ENCODE measurements around the gene SRGAP2C.
A peak's percentile ranks its signal among the peaks of the same experiment; 100 is the strongest.
"Not testable (repeated sequence)": the region's sequence is repeated elsewhere in the genome, so short reads cannot be mapped to it uniquely, and the experiment has no call there.

SRGAP2C gene

DNA sequence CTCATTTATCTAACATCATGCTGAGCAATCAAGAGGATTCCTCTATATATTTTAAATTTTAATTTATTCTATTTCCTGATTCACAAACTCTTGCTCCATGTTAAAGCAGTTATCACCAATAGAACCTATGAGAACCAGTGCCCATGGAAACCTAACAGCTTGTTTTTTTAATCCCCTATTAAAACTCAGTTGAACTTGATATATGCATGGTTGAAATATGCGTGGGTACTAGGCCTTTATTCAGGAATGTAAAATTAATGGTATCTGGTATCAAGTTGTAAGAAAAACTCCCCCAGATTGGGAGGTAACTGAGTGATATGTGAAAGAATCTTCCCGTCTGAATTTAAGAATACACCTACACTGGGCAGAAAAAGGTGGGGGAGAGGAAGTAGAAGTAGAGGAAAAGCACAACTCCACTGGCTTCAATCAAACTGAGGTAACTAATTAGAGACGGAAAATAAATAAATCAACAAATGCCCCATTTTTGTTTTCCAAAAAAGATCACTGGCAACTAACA lies 16.6 kb upstream of the SRGAP2C start:
- POLR2A ChIA-PET = not testable (repeated sequence)
- WGBS (ENCODE audit: insufficient coverage) = no CpG with 5 or more reads among the region's 3 CpGs

DNA sequence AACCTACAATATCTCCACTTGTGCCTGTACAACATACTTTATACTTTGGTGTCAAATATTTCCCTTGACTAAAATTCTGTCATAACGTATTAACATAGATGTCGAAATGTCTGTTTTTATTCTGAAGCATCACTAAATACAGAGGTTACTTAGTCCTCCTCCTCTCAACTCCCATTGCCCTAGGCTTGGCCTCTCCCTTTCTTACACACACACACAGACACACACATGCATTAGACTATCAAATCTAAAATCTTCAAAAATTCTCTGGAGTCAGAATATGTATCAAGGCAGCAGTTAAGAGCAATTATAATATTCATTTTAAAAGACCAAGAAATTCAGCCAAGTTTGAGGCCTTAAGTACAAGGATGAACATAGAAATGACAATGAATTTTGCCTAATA lies 8.1 kb upstream of the SRGAP2C start:
- CTCF ChIA-PET; H3K36me3 ChIP-seq (ENCODE audit: control insufficient read depth in 4 of 4, insufficient read depth in 4 of 4, low read length in 3 of 4): not testable (repeated sequence)
- WGBS (ENCODE audit: insufficient coverage) = no CpG with 5 or more reads among the region's 2 CpGs

More for the DNA sequence above, 16.6 kb upstream of the SRGAP2C start:
- H3K4me1 ChIP-seq (ENCODE audit: control extremely low read depth in 1 of 4, control insufficient read depth in 4 of 4, insufficient read depth in 4 of 4, low read length in 3 of 4); H3K27ac ChIP-seq (ENCODE audit: insufficient read depth in 1 of 2, low read depth in 1 of 2, low read length in 2 of 2, poor library complexity in 1 of 2, severe bottlenecking in 2 of 2); H3K9me3 ChIP-seq (ENCODE audit: control extremely low read depth in 1 of 5, control insufficient read depth in 4 of 5, insufficient read depth in 2 of 5, low read depth in 1 of 5, low read length in 4 of 5); H3K4me3 ChIP-seq (ENCODE audit: control insufficient read depth in 1 of 7, extremely low read depth in 1 of 7, insufficient read depth in 4 of 7, low read depth in 2 of 7, low read length in 6 of 7); CTCF ChIA-PET; H3K36me3 ChIP-seq (ENCODE audit: control insufficient read depth in 4 of 4, insufficient read depth in 4 of 4, low read length in 3 of 4); DNase-seq; H3K27me3 ChIP-seq (replicated peaks in 2 of 5; ENCODE audit: control insufficient read depth in 4 of 5, insufficient read depth in 5 of 5, low read length in 4 of 5): not testable (repeated sequence)

DNA sequence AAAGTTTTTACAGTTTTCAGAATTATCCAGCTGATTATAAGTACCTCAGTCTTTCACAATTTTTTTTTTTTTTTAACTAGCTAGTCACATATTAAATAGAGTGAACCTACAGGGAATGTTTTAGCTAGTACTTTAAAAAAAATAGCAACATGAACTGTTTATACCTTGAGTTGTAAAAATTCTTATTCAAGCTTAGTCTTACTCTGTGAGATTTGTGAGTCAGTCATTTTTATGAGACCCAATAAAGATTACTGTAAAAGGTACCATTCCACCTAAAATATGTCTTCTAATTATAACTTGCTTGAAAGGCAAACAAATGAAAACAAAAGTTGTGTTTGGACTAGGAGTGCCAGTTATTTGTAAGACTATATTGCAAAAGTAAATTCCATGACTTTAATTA lies 6.6 kb upstream of the SRGAP2C start:
- POLR2A ChIA-PET; H3K36me3 ChIP-seq (ENCODE audit: control insufficient read depth in 4 of 4, insufficient read depth in 4 of 4, low read length in 3 of 4); DNase-seq; H3K4me1 ChIP-seq (ENCODE audit: control extremely low read depth in 1 of 4, control insufficient read depth in 4 of 4, insufficient read depth in 4 of 4, low read length in 3 of 4); H3K4me3 ChIP-seq (ENCODE audit: control insufficient read depth in 1 of 7, extremely low read depth in 1 of 7, insufficient read depth in 4 of 7, low read depth in 2 of 7, low read length in 6 of 7); H3K27me3 ChIP-seq (replicated peaks in 2 of 5; ENCODE audit: control insufficient read depth in 4 of 5, insufficient read depth in 5 of 5, low read length in 4 of 5); H3K9me3 ChIP-seq (ENCODE audit: control extremely low read depth in 1 of 5, control insufficient read depth in 4 of 5, insufficient read depth in 2 of 5, low read depth in 1 of 5, low read length in 4 of 5); H3K27ac ChIP-seq (ENCODE audit: insufficient read depth in 1 of 2, low read depth in 1 of 2, low read length in 2 of 2, poor library complexity in 1 of 2, severe bottlenecking in 2 of 2); CTCF ChIA-PET: not testable (repeated sequence)

More for the DNA sequence above, 8.1 kb upstream of the SRGAP2C start:
- H3K4me1 ChIP-seq (ENCODE audit: control extremely low read depth in 1 of 4, control insufficient read depth in 4 of 4, insufficient read depth in 4 of 4, low read length in 3 of 4); H3K4me3 ChIP-seq (ENCODE audit: control insufficient read depth in 1 of 7, extremely low read depth in 1 of 7, insufficient read depth in 4 of 7, low read depth in 2 of 7, low read length in 6 of 7); H3K27me3 ChIP-seq (replicated peaks in 2 of 5; ENCODE audit: control insufficient read depth in 4 of 5, insufficient read depth in 5 of 5, low read length in 4 of 5); DNase-seq; POLR2A ChIA-PET; H3K9me3 ChIP-seq (ENCODE audit: control extremely low read depth in 1 of 5, control insufficient read depth in 4 of 5, insufficient read depth in 2 of 5, low read depth in 1 of 5, low read length in 4 of 5); H3K27ac ChIP-seq (ENCODE audit: insufficient read depth in 1 of 2, low read depth in 1 of 2, low read length in 2 of 2, poor library complexity in 1 of 2, severe bottlenecking in 2 of 2): not testable (repeated sequence)

DNA sequence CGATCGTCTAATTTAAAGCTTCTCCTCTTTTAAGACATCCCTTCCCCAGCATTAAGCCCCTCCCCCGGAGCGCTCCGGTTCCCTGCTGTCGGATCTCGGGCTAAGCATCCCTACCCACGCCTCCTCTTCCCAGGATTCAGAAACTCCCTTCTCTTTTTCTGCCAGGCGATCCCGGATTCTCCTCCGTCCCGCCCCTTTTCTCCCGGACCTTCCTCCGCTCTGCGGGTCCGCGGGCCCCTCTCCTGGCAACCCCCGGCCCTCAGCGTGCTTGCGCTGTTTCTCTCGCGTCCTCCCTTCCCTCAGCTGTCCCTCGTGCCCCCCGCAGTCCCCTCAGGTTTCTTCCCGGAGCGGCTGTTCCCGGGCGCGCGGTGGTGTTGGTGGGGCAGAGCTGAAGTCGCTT lies 908 bp upstream of the SRGAP2C start:
- POLR2A ChIA-PET; H3K27ac ChIP-seq (ENCODE audit: insufficient read depth in 1 of 2, low read depth in 1 of 2, low read length in 2 of 2, poor library complexity in 1 of 2, severe bottlenecking in 2 of 2); CTCF ChIA-PET; H3K27me3 ChIP-seq (replicated peaks in 2 of 5; ENCODE audit: control insufficient read depth in 4 of 5, insufficient read depth in 5 of 5, low read length in 4 of 5); H3K9me3 ChIP-seq (ENCODE audit: control extremely low read depth in 1 of 5, control insufficient read depth in 4 of 5, insufficient read depth in 2 of 5, low read depth in 1 of 5, low read length in 4 of 5); H3K36me3 ChIP-seq (ENCODE audit: control insufficient read depth in 4 of 4, insufficient read depth in 4 of 4, low read length in 3 of 4); H3K4me1 ChIP-seq (ENCODE audit: control extremely low read depth in 1 of 4, control insufficient read depth in 4 of 4, insufficient read depth in 4 of 4, low read length in 3 of 4): not testable (repeated sequence)
- WGBS (ENCODE audit: insufficient coverage) = no CpG with 5 or more reads among the region's 31 CpGs
- DNase-seq = peak in 1 of 3 donors; percentile 3
- peak overlapping the region; percentile 38 to 69 (median 57) for H3K4me3 ChIP-seq (ENCODE audit: control insufficient read depth in 1 of 7, extremely low read depth in 1 of 7, insufficient read depth in 4 of 7, low read depth in 2 of 7, low read length in 6 of 7)

DNA sequence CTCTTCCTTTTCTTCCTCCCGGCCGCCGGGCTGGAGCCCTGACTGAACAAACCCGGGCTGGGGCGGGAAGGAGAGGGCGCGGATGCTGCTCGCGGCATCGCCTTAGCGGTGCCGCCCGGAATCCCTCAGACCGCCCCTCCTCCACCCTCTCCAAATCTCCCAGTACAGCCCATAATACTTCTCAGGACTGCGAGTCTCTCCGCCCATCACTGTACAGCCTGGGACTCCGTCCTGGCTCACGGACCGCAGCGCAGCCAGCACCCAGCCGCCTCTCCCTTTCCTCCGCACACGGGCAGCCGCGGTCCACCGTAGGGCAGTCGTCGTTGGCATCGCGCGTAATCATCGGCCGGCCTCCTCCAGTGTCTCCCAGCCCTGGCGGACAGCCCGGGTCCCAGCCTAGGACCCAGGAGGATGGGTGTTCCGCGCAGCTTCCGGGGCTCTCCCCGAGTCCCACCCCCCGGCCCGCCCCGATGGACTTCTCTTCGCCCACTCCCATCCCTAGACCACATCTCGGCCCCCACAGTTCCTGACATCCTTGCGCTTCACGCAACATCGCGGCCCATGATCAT lies 449 bp downstream of the SRGAP2C start:
- DNase-seq; H3K36me3 ChIP-seq (ENCODE audit: control insufficient read depth in 4 of 4, insufficient read depth in 4 of 4, low read length in 3 of 4); H3K27me3 ChIP-seq (replicated peaks in 2 of 5; ENCODE audit: control insufficient read depth in 4 of 5, insufficient read depth in 5 of 5, low read length in 4 of 5); H3K9me3 ChIP-seq (ENCODE audit: control extremely low read depth in 1 of 5, control insufficient read depth in 4 of 5, insufficient read depth in 2 of 5, low read depth in 1 of 5, low read length in 4 of 5); CTCF ChIA-PET; H3K27ac ChIP-seq (ENCODE audit: insufficient read depth in 1 of 2, low read depth in 1 of 2, low read length in 2 of 2, poor library complexity in 1 of 2, severe bottlenecking in 2 of 2); POLR2A ChIA-PET; H3K4me1 ChIP-seq (ENCODE audit: control extremely low read depth in 1 of 4, control insufficient read depth in 4 of 4, insufficient read depth in 4 of 4, low read length in 3 of 4): not testable (repeated sequence)
- peak overlapping the region in 3 of 7 experiments; percentile 43 to 56 (median 49) for H3K4me3 ChIP-seq (ENCODE audit: control insufficient read depth in 1 of 7, extremely low read depth in 1 of 7, insufficient read depth in 4 of 7, low read depth in 2 of 7, low read length in 6 of 7)
- no CpG with 5 or more reads among the region's 48 CpGs for WGBS (ENCODE audit: insufficient coverage)

DNA sequence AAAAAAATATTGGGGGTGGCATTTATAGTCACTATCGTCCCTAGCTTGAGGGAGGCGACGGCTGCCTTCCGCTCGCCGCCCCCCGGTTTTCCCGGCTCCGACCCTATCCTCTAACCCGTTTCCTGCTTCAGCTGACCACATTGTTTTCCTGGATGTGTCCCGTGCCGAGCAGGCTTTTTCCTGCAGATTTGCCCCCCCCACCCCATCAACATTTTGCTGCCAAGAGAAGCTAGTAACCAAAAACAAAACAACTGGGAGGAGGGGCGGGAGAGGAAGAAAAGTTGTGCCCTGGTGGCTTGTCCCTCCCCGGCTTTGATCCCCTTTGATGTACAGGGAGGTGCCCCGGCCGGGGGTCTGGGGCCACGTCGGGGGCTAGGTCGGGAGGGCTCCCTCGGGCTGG lies 1.4 kb downstream of the SRGAP2C start:
- WGBS (ENCODE audit: insufficient coverage) = no CpG with 5 or more reads among the region's 20 CpGs
- peak overlapping the region in 1 of 7 experiments; percentile 19 for H3K4me3 ChIP-seq (ENCODE audit: control insufficient read depth in 1 of 7, extremely low read depth in 1 of 7, insufficient read depth in 4 of 7, low read depth in 2 of 7, low read length in 6 of 7)
- H3K9me3 ChIP-seq (ENCODE audit: control extremely low read depth in 1 of 5, control insufficient read depth in 4 of 5, insufficient read depth in 2 of 5, low read depth in 1 of 5, low read length in 4 of 5); DNase-seq; H3K27ac ChIP-seq (ENCODE audit: insufficient read depth in 1 of 2, low read depth in 1 of 2, low read length in 2 of 2, poor library complexity in 1 of 2, severe bottlenecking in 2 of 2); H3K36me3 ChIP-seq (ENCODE audit: control insufficient read depth in 4 of 4, insufficient read depth in 4 of 4, low read length in 3 of 4); H3K27me3 ChIP-seq (replicated peaks in 2 of 5; ENCODE audit: control insufficient read depth in 4 of 5, insufficient read depth in 5 of 5, low read length in 4 of 5); POLR2A ChIA-PET; H3K4me1 ChIP-seq (ENCODE audit: control extremely low read depth in 1 of 4, control insufficient read depth in 4 of 4, insufficient read depth in 4 of 4, low read length in 3 of 4); CTCF ChIA-PET: not testable (repeated sequence)

DNA sequence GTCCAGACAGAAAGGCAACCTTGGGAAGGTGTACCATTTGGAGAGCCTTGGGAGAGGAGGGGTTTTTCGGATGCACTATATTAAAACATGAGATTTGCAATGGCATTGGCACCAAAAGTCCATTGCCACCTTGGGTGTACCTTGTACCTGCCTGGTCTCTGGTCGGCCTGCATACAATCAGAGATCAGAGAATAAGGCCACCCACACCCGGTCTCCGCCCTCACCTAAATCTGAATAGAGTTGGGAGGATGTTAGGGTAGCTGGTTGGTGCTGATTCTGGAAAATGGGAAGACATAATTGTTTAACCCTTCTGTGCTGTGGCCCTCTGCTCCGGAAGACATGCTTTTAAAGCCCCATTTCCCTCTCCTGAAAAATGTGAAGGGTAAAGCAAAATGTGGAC lies 3.1 kb downstream of the SRGAP2C start:
- H3K4me3 ChIP-seq (ENCODE audit: control insufficient read depth in 1 of 7, extremely low read depth in 1 of 7, insufficient read depth in 4 of 7, low read depth in 2 of 7, low read length in 6 of 7); H3K27me3 ChIP-seq (replicated peaks in 2 of 5; ENCODE audit: control insufficient read depth in 4 of 5, insufficient read depth in 5 of 5, low read length in 4 of 5); H3K27ac ChIP-seq (ENCODE audit: insufficient read depth in 1 of 2, low read depth in 1 of 2, low read length in 2 of 2, poor library complexity in 1 of 2, severe bottlenecking in 2 of 2); POLR2A ChIA-PET; DNase-seq; H3K9me3 ChIP-seq (ENCODE audit: control extremely low read depth in 1 of 5, control insufficient read depth in 4 of 5, insufficient read depth in 2 of 5, low read depth in 1 of 5, low read length in 4 of 5); H3K36me3 ChIP-seq (ENCODE audit: control insufficient read depth in 4 of 4, insufficient read depth in 4 of 4, low read length in 3 of 4); H3K4me1 ChIP-seq (ENCODE audit: control extremely low read depth in 1 of 4, control insufficient read depth in 4 of 4, insufficient read depth in 4 of 4, low read length in 3 of 4); CTCF ChIA-PET: not testable (repeated sequence)
- no CpG with 5 or more reads among the region's 5 CpGs for whole genome bisulfite sequencing (ENCODE audit: insufficient coverage)

Measured in common myeloid progenitor, CD34-positive (primary cell).